Astrocyte (in vitro differentiated cells and primary cell): ENCODE measurements around the gene YIF1B. TPM values are rescaled to one million over a fixed set of nuclear protein-coding genes. Genes with fewer than 3 reads are reported as not detected.

Source experiments
- DNase-seq: peaks from one replicate; pipeline ENCODE4 v3.0.0-alpha.2; 2010; ENCODE audit warnings: low read depth
- FAIRE-seq: peaks from 2 replicates; lab custom pipeline; 2011; peaks lifted over from hg19 to GRCh38; lab: Jason Lieb, UNC
- H2AFZ ChIP-seq: 2 replicates; pipeline ENCODE4 v1.6.0; 2012; ENCODE audit warnings: low read depth, low read length, inconsistent platforms
- H3K27ac ChIP-seq: 2 replicates; pipeline ENCODE4 v1.5.1; 2011; ENCODE audit warnings: low read depth, low read length, inconsistent platforms
- H3K27me3 ChIP-seq: 2 replicates; pipeline ENCODE4 v1.6.0; 2011; ENCODE audit warnings: low read length, inconsistent platforms; ENCODE audit not compliant: insufficient read depth
- H3K36me3 ChIP-seq: 2 replicates; pipeline ENCODE4 v1.5.1; 2011; ENCODE audit warnings: low read length, inconsistent platforms; ENCODE audit not compliant: insufficient read depth
- H3K4me1 ChIP-seq: 2 replicates; pipeline ENCODE4 v1.5.1; 2011; ENCODE audit warnings: low read length, inconsistent platforms; ENCODE audit not compliant: insufficient read depth
- H3K4me2 ChIP-seq: 2 replicates; pipeline ENCODE4 v1.6.0; 2012; ENCODE audit warnings: low read length, inconsistent platforms
- H3K4me3 ChIP-seq: 2 replicates; pipeline ENCODE4 v1.5.1; 2011; ENCODE audit warnings: low read depth, mild to moderate bottlenecking, low read length, inconsistent platforms; ENCODE audit not compliant: insufficient read depth
- H3K79me2 ChIP-seq: 2 replicates; pipeline ENCODE4 v1.6.0; 2012; ENCODE audit warnings: mild to moderate bottlenecking, low read length, inconsistent platforms; ENCODE audit not compliant: insufficient read depth
- H3K9ac ChIP-seq: 2 replicates; pipeline ENCODE4 v1.6.0; 2012; ENCODE audit warnings: mild to moderate bottlenecking, low read length, inconsistent platforms
- H3K9me3 ChIP-seq: 2 replicates; pipeline ENCODE4 v1.5.1; 2012; ENCODE audit warnings: low read depth, mild to moderate bottlenecking, low read length, inconsistent platforms; ENCODE audit not compliant: insufficient read depth
- H4K20me1 ChIP-seq: 2 replicates; pipeline ENCODE4 v1.6.0; 2012; ENCODE audit warnings: low read length, inconsistent platforms; ENCODE audit not compliant: insufficient read depth
- H3K27ac Mint-ChIP-seq: one replicate; pipeline ENCODE4 v1.8.0; 2021; ENCODE audit warnings: mild to moderate bottlenecking, mixed read lengths; ENCODE audit not compliant: unreplicated experiment
- H3K27me3 Mint-ChIP-seq: one replicate; pipeline ENCODE4 v1.8.0; 2021; ENCODE audit warnings: low read depth, mixed read lengths; ENCODE audit not compliant: unreplicated experiment
- H3K36me3 Mint-ChIP-seq: one replicate; pipeline ENCODE4 v1.8.0; 2021; ENCODE audit warnings: low read depth, mixed read lengths; ENCODE audit not compliant: unreplicated experiment
- H3K4me1 Mint-ChIP-seq: one replicate; pipeline ENCODE4 v1.8.0; 2021; ENCODE audit warnings: low read depth, mixed read lengths; ENCODE audit not compliant: unreplicated experiment
- H3K4me3 Mint-ChIP-seq: one replicate; pipeline ENCODE4 v1.8.0; 2021; ENCODE audit warnings: mild to moderate bottlenecking, moderate library complexity, mixed read lengths; ENCODE audit not compliant: unreplicated experiment
- H3K9me3 Mint-ChIP-seq: one replicate; pipeline ENCODE4 v1.8.0; 2021; ENCODE audit warnings: mild to moderate bottlenecking, mixed read lengths; ENCODE audit not compliant: unreplicated experiment
- CTCF ChIP-seq: IDR thresholded peaks from 2 replicates; pipeline ENCODE4 v1.5.1; 2011; ENCODE audit warnings: low read depth, mild to moderate bottlenecking, inconsistent platforms, low read length, moderate library complexity; ENCODE audit not compliant: insufficient read depth
- EZH2 ChIP-seq: IDR thresholded peaks from 2 replicates; pipeline ENCODE4 v1.6.1; 2012; ENCODE audit warnings: mild to moderate bottlenecking, low read length, inconsistent platforms; ENCODE audit not compliant: insufficient read depth
- total RNA-seq: library from RNA; stranded (reverse); gene quantifications from 2 replicates; pipeline ENCODE4 v1.2.1, GENCODE V29; 2021

The YIF1B gene
- total RNA-seq, 1 donor from 2014 or later, result 81.3 TPM

DNA sequence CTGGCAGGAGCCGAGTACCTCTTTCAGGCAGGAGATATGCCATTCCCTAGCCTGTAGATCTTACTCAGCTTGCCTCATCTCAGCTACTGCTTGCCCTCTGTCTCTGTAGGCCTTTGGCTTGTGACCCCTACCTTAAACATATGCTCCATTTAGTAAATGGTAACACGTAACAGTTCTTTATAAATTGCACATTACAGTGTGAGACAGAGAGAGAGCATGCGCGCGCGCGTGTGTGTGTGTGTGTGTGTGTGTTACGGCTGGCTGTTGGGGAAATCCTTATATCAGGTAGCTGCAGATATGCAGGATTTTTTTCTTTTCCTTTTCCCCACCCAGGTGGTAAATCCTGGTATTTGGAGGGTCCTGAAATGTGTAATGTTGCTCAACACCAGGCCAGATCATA, 47.2 kb downstream of the YIF1B start:
- Histone ChIP-seq H3K79me2 (no peaks in the 10 kb centered on the region), H3K9me3 (no peaks in the 10 kb centered on the region), H3K4me2 (no peak overlapping the region), H3K27me3 (no peaks in the 10 kb centered on the region), H3K27ac (no peak overlapping the region), H3K4me1 (peaks cover 35% of the 10 kb centered on the region), H3K9ac (no peak overlapping the region), H2AFZ (no peak overlapping the region), H3K36me3 (no peaks in the 10 kb centered on the region), H3K4me3 (no peak overlapping the region), H4K20me1 (no peaks in the 10 kb centered on the region)
- FAIRE-seq, result no peak
- no peak for TF ChIP-seq EZH2
- TF ChIP-seq CTCF, result no peak
- Mint-ChIP-seq H3K9me3 (no peaks in the 10 kb centered on the region), H3K4me3 (no peak overlapping the region), H3K36me3 (peaks cover 6% of the 10 kb centered on the region), H3K27me3 (no peaks in the 10 kb centered on the region), H3K4me1 (peaks cover 47% of the 10 kb centered on the region), H3K27ac (no peak overlapping the region)
- no peak for DNase-seq

DNA sequence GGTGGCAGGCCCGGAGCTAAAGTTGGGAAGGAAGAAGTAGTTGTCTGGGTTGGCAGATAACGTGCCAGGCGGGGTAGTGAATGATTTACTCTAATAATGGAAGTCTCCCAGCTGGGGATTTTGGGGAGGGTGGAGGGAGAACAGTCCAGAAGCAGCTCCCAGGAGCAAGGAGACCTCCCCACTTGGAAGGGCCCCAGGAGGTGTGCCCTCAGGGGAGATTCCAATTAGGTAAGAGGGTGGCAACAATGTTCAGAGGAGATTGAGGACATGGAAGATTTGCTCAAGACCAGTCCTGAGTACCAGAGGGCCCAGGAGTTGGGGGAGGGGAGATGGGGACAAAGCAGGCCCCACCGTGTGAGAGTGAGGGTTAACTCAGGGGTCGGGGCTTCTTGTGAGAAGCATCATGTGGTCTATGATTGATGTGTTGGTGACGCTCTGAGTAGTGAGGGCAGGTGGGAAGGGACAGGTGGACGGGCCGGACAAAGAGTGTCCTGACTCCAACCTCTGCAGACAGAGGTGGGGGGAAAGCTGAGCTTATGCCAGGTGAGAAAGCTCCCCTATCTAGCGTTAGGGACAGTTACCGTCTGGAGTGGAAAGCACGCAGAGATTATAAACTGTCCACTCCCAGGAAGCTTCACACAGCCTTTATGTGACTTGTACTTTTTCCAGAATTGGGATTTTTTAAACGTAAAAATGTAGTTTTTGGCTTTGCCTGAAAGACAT, 47.8 kb downstream of the YIF1B start:
- no peak for DNase-seq
- H3K27ac Mint-ChIP-seq, result peak overlapping the region; percentile 30
- no peak overlapping the region for H2AFZ ChIP-seq
- H3K27me3 ChIP-seq, result no peaks in the 10 kb centered on the region
- H3K4me3 ChIP-seq, result no peak overlapping the region
- H3K4me2 ChIP-seq, result peak overlapping the region; percentile 63
- peaks cover 50% of the 10 kb centered on the region for H3K4me1 Mint-ChIP-seq
- no peaks in the 10 kb centered on the region for H3K9me3 Mint-ChIP-seq
- no peaks in the 10 kb centered on the region for H3K9me3 ChIP-seq
- TF ChIP-seq EZH2, result no peak
- TF ChIP-seq CTCF, result no peak
- no peak overlapping the region for H3K27ac ChIP-seq
- peaks cover 36% of the 10 kb centered on the region for H3K4me1 ChIP-seq
- no peak overlapping the region for H3K9ac ChIP-seq
- no peaks in the 10 kb centered on the region for H3K79me2 ChIP-seq
- no peaks in the 10 kb centered on the region for H4K20me1 ChIP-seq
- H3K4me3 Mint-ChIP-seq, result no peak overlapping the region
- no peaks in the 10 kb centered on the region for H3K27me3 Mint-ChIP-seq
- peaks cover 6% of the 10 kb centered on the region for H3K36me3 Mint-ChIP-seq
- no peaks in the 10 kb centered on the region for H3K36me3 ChIP-seq
- FAIRE-seq, result no peak

DNA sequence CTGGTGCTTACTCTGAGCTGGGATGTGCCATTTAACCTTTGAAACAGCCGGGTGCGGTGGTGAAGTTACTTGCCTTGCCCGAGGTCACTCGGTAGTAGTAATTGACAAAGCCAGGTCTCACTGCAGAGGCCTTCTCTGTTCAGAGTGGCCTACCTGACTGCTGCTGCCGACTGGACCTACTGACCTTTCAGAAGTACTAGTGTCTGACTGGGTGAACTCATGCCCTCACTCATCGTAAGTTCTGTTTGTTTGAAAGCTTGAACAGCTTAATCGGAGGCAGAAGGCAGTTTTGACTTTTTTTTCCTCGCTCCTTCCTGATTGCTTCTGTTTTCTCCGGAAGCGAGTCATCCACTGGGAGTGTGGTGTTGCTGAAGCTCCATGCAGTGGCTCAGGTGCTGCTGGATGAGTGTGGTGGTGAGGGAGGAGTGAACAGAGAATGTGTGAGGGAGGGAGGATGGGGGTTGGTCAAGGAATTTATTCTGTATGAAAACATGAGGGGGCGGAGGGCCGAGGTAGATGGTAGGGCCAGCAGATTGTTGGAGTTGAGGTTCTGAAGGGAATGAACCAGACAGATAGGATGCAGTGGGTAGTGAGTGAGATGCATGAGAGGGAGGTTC, 48.7 kb downstream of the YIF1B start:
- H3K27ac Mint-ChIP-seq, result peak overlapping the region; percentile 83
- peak overlapping the region; percentile 58 for H3K4me3 Mint-ChIP-seq
- no peaks in the 10 kb centered on the region for H4K20me1 ChIP-seq
- DNase-seq (peak; percentile 68), FAIRE-seq (no peak)
- TF ChIP-seq EZH2 (no peak), CTCF (no peak)
- peak overlapping the region; percentile 61 for H2AFZ ChIP-seq
- no peaks in the 10 kb centered on the region for H3K9me3 ChIP-seq
- H3K36me3 Mint-ChIP-seq, result peaks cover 6% of the 10 kb centered on the region
- no peaks in the 10 kb centered on the region for H3K27me3 ChIP-seq
- H3K79me2 ChIP-seq, result no peaks in the 10 kb centered on the region
- H3K4me2 ChIP-seq, result peak overlapping the region; percentile 63
- peak overlapping the region; percentile 22 for H3K9ac ChIP-seq
- H3K4me1 Mint-ChIP-seq, result peaks cover 50% of the 10 kb centered on the region
- H3K4me3 ChIP-seq, result no peak overlapping the region
- peak overlapping the region; percentile 28 for H3K27ac ChIP-seq
- peaks cover 36% of the 10 kb centered on the region for H3K4me1 ChIP-seq
- H3K9me3 Mint-ChIP-seq, result no peaks in the 10 kb centered on the region
- H3K27me3 Mint-ChIP-seq, result no peaks in the 10 kb centered on the region
- H3K36me3 ChIP-seq, result no peaks in the 10 kb centered on the region
